ENCODE results near the gene HNRNPC. TPM values are rescaled to one million over a fixed set of nuclear protein-coding genes. Genes with fewer than 3 reads are reported as not detected.

Gene HNRNPC
- total and polyA plus RNA-seq, 9 of the 15 experiments (the other 6 are each of a cell fraction or from before 2014, with no cell fraction given), result 679 to 1,557 (median 1,191) TPM

GRCh38 chr14:21262410-21262809 lies 6.8 kb downstream of the HNRNPC start:
- BruUV-seq (replicated peaks), result no TSS peak
- intact Hi-C loops (cut with micrococcal nuclease), result loop anchor here (10.0 kb wide), 1 partner anchor 92 kb away; no protein-coding TSS in a partner anchor
- Histone ChIP-seq H3K27ac (ENCODE audit: extremely low read depth, low read depth, low read length) (no peak overlapping the region; the same call in 2 of the 3 replicates), H3K79me2 (ENCODE audit: control insufficient read depth, insufficient read depth, low read length) (peaks cover 99% of the 10 kb centered on the region), H3K9ac (ENCODE audit: insufficient read depth in 1 of 2, low read depth in 2 of 2, low read length in 2 of 2) (no peak overlapping the region), H3K4me2 (ENCODE audit: insufficient read depth, low read length) (no peak overlapping the region; the same call in 1 of the 2 replicates), H2AFZ (ENCODE audit: low read depth, low read length) (no peak overlapping the region), H4K20me1 (replicated peaks; ENCODE audit: control insufficient read depth, insufficient read depth, low read length) (peaks cover 68% of the 10 kb centered on the region), H3K4me1 (replicated peaks in 1 of 2; ENCODE audit: control insufficient read depth in 2 of 2, insufficient read depth in 2 of 2, low read length in 2 of 2) (peaks cover 17 to 25% of the 10 kb centered on the region in 2 experiments), H3K4me3 (no peak overlapping the region), H3K27me3 (ENCODE audit: control insufficient read depth in 2 of 2, insufficient read depth in 2 of 2, low read length in 2 of 2) (no peaks in the 10 kb centered on the region), H3K9me3 (replicated peaks; ENCODE audit: control insufficient read depth, insufficient read depth, low read depth, low read length) (no peaks in the 10 kb centered on the region), H3K36me3 (ENCODE audit: control insufficient read depth, insufficient read depth, low read length) (peaks cover 90% of the 10 kb centered on the region), H3K9me1 (ENCODE audit: control insufficient read depth, insufficient read depth, low read length) (no peaks in the 10 kb centered on the region)
- CTCF ChIA-PET (ENCODE audit: low intra/inter-chr PET ratio), result no interaction called here
- ATAC-seq (no peak), FAIRE-seq (no peak), DNase-seq (ENCODE audit: extremely low read depth in 1 of 4, low spot score in 3 of 4) (no peak)
- 0 out of 2 replicates have a peak, but pooled peaks have one; percentile 20 for TF ChIP-seq POLR2AphosphoS5 (IDR thresholded peaks at IDR 0.05; ENCODE audit: control insufficient read depth, insufficient read depth, low read depth, low read length)
- TF ChIP-seq ESRRA (IDR thresholded peaks at IDR 0.05; ENCODE audit: borderline replicate concordance, low read depth), result no peak
- no peak for TF ChIP-seq CHD2 (IDR thresholded peaks at IDR 0.05; ENCODE audit: low read depth, low read length)
- 0 out of 2 replicates have a peak, but pooled peaks have one; percentile 4 for TF ChIP-seq POLR2A (conservative IDR thresholded peaks at IDR 0.05)
- peak; percentile 3 for TF ChIP-seq HNRNPK (IDR thresholded peaks at IDR 0.05; ENCODE audit: low read depth, low read length, poor library complexity, severe bottlenecking)
- POLR2A ChIA-PET, result no interaction called here
- in situ Hi-C loops (cut with MboI), result no loop called here
- WGBS (ENCODE audit: insufficient coverage, low coverage, missing lambda C conversion rate), result 94% methylated on average over 2 of the region's 3 CpGs

- H4K20me1 ChIP-seq (replicated peaks; ENCODE audit: control insufficient read depth, insufficient read depth, low read length), result peaks cover 68% of the 10 kb centered on the region
- H3K27ac ChIP-seq (ENCODE audit: extremely low read depth, low read depth, low read length), result no peak overlapping the region
- H2AFZ ChIP-seq (ENCODE audit: low read depth, low read length), result no peak overlapping the region
- no peaks in the 10 kb centered on the region for H3K9me3 ChIP-seq (replicated peaks; ENCODE audit: control insufficient read depth, insufficient read depth, low read depth, low read length)
- ATAC-seq (no peak), FAIRE-seq (no peak), DNase-seq (ENCODE audit: extremely low read depth in 1 of 4, low spot score in 3 of 4) (no peak)
- no peak overlapping the region for H3K4me2 ChIP-seq (ENCODE audit: insufficient read depth, low read length)
- no peak overlapping the region for H3K4me3 ChIP-seq
- POLR2A ChIA-PET, result no interaction called here
- in situ Hi-C loops (cut with MboI) (no loop called here), intact Hi-C loops (cut with micrococcal nuclease) (loop anchor here (10.0 kb wide), 1 partner anchor 93 kb away; no protein-coding TSS in a partner anchor)
- H3K9me1 ChIP-seq (ENCODE audit: control insufficient read depth, insufficient read depth, low read length), result no peaks in the 10 kb centered on the region
- H3K36me3 ChIP-seq (ENCODE audit: control insufficient read depth, insufficient read depth, low read length), result peaks cover 91% of the 10 kb centered on the region
- H3K27me3 ChIP-seq (ENCODE audit: control insufficient read depth in 2 of 2, insufficient read depth in 2 of 2, low read length in 2 of 2), result no peaks in the 10 kb centered on the region
- H3K4me1 ChIP-seq (replicated peaks in 1 of 2; ENCODE audit: control insufficient read depth in 2 of 2, insufficient read depth in 2 of 2, low read length in 2 of 2), result peaks cover 17 to 25% of the 10 kb centered on the region in 2 experiments
- peaks cover 99% of the 10 kb centered on the region for H3K79me2 ChIP-seq (ENCODE audit: control insufficient read depth, insufficient read depth, low read length)
- no TSS peak for BruUV-seq (replicated peaks)
- no peak overlapping the region for H3K9ac ChIP-seq (ENCODE audit: insufficient read depth in 1 of 2, low read depth in 2 of 2, low read length in 2 of 2)
- CTCF ChIA-PET (ENCODE audit: low intra/inter-chr PET ratio), result no interaction called here
- WGBS (ENCODE audit: insufficient coverage, low coverage, missing lambda C conversion rate), result 100% methylated on average over 1 of the region's 1 CpG
- TF ChIP-seq RB1 (IDR thresholded peaks at IDR 0.05; ENCODE audit: low read depth), result no peak
- TF ChIP-seq TRIM24 (IDR thresholded peaks at IDR 0.05), result no peak
- no peak for TF ChIP-seq ZFX (CRISPR knock-in tag; IDR thresholded peaks at IDR 0.05)
- TF ChIP-seq MAFK (IDR thresholded peaks at IDR 0.05; ENCODE audit: low read length), result no peak
- TF ChIP-seq, protein P1, sequence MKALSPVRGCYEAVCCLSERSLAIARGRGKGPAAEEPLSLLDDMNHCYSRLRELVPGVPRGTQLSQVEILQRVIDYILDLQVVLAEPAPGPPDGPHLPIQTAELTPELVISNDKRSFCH (CRISPR knock-in tag; IDR thresholded peaks at IDR 0.05), result no peak
- TF ChIP-seq, protein P1 (tag; IDR thresholded peaks at IDR 0.05), result no peak
- no peak for TF ChIP-seq ZNF586 (CRISPR knock-in tag; conservative IDR thresholded peaks at IDR 0.05)
- no peak for TF ChIP-seq NONO (IDR thresholded peaks at IDR 0.05; ENCODE audit: low read depth in 2 of 2, low read length in 1 of 2)
- no peak for TF ChIP-seq ZNF3 (CRISPR knock-in tag; IDR thresholded peaks at IDR 0.05)
- TF ChIP-seq, protein P2, sequence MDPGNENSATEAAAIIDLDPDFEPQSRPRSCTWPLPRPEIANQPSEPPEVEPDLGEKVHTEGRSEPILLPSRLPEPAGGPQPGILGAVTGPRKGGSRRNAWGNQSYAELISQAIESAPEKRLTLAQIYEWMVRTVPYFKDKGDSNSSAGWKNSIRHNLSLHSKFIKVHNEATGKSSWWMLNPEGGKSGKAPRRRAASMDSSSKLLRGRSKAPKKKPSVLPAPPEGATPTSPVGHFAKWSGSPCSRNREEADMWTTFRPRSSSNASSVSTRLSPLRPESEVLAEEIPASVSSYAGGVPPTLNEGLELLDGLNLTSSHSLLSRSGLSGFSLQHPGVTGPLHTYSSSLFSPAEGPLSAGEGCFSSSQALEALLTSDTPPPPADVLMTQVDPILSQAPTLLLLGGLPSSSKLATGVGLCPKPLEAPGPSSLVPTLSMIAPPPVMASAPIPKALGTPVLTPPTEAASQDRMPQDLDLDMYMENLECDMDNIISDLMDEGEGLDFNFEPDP (CRISPR knock-in tag; IDR thresholded peaks at IDR 0.05), result no peak
- no peak for TF ChIP-seq CCNT2 (IDR thresholded peaks at IDR 0.05; ENCODE audit: borderline replicate concordance, extremely low read depth, insufficient read length, low read depth, low read length)
- TF ChIP-seq PHF20 (IDR thresholded peaks at IDR 0.05; ENCODE audit: partially characterized antibody), result no peak
Observed at GRCh38 chr14:21261824-21262223, 7.4 kb downstream of the HNRNPC start.
